Activated T-cell treated with anti-CD3 and anti-CD28 coated beads for 48 hours (primary cell): ENCODE data around the gene SLC17A9.
A peak's percentile ranks its signal among the peaks of the same experiment; 100 is the strongest.

ENCODE experiments used
- DNase-seq: peaks from one replicate; pipeline ENCODE4 v3.0.0-alpha.2; 2020; ENCODE audit warnings: low read depth

The SLC17A9 gene, protein sequence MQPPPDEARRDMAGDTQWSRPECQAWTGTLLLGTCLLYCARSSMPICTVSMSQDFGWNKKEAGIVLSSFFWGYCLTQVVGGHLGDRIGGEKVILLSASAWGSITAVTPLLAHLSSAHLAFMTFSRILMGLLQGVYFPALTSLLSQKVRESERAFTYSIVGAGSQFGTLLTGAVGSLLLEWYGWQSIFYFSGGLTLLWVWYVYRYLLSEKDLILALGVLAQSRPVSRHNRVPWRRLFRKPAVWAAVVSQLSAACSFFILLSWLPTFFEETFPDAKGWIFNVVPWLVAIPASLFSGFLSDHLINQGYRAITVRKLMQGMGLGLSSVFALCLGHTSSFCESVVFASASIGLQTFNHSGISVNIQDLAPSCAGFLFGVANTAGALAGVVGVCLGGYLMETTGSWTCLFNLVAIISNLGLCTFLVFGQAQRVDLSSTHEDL

DNA sequence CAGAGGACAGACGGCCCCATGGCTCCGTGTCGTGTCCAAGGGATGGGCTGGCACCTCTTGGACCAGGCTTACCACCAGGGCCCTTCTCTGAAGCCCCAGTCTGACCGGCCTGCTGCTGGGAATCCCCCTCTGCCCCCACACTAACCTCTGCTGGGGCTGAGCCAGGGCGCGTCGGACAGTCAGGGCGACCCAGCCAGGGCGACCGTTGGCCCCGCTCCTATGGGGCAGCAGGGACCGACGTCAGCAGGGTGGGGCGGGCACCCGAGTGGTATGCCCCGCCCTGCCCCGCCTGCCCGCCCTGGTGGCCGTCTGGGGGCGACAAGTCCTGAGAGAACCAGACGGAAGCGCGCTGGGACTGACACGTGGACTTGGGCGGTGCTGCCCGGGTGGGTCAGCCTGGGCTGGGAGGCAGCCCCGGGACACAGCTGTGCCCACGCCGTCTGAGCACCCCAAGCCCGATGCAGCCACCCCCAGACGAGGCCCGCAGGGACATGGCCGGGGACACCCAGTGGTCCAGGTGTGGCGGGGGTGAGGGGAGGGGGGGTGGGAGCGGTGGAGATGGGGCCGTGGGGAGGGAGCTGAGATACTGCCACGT, at the start of gene SLC17A9:
Gene SLC17A9, plus strand, starts transcription at position 337 of the 595 bp plus-strand sequence. Its CDS starts 122 bp downstream, at position 459.
- DNase-seq, result peak; percentile 63

DNA sequence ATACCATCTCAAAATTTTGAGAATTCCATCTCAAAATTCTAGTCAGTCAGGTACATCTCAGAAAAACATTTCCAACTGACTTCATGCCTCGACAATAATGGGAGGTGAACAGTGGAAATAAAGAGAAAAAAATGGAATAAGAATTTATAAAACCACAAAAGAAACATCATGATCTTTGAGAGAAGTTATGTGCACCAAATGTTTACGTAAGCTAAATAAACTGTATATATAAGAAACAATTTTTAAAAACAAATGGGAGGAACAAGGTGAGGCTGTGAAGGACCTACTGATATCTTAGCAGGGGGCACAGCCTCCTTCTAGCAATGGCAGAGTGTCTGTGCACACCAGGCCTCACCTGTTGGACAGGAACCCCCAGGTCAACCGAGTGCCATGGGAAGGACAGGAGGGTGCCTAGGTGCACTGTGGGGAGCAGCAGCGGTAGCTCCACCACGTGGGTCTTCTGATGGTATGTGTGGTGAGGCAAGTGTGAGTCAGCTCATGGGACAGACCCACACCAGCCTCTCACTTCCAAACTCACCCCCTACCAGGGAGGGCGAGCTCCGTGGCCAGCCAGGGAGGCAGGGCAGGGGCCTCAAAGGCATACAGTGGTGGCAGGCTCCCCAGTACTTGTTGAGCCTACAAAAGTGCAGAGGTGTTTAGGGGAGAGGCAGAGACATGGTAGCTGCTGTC, 49.4 kb upstream of the SLC17A9 start:
- no peak for DNase-seq

DNA sequence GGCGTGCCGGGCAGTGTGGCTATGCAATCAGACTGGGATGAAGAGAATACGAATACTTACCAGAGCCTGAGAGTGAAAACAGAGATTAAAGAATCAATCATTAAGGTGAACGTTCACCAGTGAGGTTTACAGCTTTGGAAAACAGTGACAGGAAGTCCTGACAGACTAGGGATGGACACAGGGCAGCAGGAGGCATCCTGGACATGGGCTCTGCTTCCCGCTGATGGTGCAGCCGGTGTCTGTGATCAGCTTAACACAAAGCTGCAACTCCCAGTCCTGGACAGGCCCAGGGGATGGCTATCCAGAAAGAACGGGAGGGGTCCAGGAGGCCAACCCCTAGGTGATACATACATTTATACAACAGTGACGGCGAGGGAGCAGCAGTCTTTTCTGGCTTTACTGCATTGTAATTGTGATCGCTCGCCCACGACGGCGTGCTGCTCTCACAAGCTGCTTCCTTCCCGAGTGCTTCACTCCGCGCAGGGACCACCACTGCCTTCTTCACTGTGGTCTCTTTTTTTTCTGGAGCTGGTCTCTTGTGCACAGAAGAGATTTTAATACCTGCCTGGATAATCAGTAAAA, 46.9 kb upstream of the SLC17A9 start:
- no peak for DNase-seq

DNA sequence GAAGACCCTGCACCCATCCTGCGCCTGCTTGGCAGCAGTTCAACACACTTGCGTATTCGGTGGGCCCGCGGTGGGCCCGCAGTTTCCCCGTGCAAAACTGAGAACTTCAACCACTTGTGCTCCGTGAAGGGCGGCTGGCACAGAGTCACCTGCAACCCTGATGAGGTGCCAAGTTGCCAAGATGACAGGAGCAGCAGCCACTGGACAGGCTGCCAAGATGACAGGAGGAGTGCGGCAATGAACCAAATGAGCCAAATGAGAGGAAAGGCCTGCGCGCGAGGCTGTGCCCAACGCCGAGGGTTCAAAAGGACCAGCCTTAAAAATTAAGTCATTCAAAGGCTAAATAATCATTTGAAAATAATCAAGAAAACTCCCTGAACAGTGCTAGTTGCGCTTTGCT, 46.3 kb upstream of the SLC17A9 start:
- no peak for DNase-seq

DNA sequence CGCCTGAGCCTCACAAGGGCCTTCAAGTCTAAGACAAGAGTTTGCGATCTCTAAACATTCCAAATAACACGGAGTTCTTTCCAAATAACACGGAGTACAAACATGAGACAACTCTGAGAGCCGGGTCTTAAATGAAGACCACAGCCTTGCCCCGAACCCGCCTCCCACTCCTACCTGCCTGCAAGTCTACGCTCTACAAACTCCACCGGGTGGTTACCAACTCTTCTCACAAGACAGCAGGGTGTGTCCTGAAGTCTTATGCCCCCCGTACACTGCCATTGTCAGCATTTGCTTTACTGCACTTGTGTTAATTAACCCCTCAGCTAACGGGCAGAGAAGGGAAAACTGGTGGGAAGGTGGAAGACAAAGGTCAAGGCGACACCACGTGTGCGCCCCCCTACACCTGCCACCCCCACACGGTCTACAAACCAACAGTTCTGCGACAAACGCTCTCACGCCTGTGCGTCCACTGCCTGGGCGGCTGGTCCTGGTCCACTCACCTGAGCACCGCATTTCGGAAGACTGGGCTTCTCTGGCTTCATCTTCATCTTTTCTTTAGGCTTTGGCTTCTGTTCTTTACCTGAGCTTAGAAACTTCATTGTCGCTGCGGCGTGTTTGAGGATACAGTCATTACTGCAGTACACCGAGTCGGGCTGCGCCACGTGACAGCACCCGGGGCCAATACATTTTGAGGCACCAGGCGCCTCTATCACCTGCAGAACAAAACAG, 45.7 kb upstream of the SLC17A9 start:
- DNase-seq, result no peak

DNA sequence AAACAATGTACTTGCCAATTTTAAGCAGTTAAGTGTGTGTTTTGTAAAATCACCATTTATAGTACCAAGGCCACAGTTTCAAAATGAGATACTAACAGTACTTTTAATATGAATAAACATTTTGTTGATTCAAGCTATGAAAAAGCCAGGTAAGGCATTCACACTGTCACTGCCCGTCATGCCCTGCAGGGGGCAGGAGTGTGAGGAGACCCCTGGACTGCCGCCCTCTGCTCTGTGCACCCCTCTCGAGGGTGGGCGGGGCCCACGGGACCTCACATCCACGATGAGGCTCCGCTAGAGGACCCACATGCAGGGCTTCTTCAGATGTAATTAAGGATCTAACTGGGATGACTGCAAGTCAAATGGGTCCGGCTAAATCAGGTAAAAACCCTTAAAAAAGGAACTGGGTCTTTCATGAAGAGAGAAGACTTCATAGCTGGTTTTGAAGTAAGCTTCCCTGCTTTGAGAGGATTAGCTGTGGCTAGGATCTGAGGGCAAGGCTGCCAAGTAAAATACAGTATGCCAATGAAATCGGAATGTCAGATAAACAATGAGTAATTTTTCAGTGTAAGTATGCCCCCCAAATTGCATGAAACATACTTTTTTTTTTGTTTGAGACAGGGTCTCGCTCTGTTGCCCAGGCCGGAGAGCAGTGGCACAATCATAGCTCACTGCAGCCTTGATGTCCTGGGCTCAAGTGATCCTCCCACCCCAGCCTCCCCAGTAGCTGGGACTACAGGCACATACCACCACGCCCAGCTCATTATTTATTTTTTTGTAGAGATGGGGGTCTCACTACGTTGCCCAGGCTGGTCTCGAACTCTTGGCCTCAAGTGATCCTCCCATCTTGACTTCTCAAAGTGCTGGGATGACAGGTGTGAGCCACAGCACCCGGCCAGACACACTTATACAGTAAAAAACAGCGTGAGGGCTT, 44.9 kb upstream of the SLC17A9 start:
- DNase-seq, result no peak

DNA sequence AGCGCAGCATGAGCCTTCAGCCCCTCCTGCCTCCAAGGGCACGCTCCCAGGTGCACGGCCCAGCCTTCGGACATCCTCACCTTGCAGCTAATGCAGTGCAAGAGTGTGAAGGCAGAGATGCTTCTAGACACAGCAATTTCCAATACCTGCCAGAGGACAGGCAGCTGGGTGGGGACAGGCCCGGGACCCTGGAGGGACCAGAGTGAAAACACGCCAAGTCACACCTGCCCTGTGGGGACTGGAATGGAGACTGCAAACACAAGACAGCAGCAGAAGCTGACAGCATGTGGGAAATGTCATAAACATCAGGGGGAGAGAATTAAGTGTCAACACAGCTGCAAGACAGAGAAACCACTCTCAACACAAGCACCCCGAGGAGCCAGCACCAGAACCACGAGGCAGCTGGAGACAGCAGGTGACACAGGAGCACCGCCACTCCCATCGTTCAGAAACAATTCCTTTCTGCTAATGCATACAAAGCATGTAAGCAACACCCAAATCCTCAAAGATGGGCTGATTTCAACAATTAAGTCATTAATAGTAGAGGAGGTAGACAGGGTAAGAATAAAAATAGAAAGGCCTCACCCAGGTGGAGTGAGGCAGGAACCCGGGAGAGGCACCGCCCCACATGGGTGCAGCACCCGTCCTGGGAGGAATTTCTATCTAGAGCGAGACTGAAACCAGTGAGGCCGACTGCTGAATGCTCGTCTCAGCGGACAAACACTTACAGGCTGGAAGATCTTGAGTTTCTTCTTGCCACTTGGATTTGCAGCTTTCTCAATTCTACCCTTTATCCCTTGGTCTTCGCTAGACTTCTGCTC, 43.3 kb upstream of the SLC17A9 start:
- no peak for DNase-seq

DNA sequence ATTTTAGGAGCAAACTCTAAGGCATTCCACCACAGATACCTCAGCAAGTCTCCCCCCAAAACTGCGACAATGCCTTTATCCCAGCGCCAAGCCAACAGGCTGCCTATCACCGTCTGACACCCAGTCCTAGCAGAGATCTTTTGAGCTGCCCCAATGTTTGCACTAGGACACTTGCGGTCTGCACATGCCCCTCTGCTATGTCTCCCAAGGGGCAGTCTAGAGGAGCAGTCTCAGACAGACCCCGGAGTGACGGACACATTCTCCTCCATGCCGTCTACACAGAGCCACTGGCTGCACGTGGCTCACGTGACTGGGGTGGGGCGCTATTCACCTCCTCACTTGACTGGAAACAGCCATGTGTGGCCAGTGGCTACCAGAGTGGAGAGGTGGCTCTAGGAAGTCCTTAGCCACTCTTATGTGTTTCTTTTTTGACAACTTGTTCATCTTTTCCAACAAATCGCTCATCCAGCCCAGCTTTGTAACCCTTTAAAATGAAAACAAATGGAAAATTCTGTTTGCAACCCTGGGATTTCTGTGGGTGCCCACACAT, 42.2 kb upstream of the SLC17A9 start:
- no peak for DNase-seq

DNA sequence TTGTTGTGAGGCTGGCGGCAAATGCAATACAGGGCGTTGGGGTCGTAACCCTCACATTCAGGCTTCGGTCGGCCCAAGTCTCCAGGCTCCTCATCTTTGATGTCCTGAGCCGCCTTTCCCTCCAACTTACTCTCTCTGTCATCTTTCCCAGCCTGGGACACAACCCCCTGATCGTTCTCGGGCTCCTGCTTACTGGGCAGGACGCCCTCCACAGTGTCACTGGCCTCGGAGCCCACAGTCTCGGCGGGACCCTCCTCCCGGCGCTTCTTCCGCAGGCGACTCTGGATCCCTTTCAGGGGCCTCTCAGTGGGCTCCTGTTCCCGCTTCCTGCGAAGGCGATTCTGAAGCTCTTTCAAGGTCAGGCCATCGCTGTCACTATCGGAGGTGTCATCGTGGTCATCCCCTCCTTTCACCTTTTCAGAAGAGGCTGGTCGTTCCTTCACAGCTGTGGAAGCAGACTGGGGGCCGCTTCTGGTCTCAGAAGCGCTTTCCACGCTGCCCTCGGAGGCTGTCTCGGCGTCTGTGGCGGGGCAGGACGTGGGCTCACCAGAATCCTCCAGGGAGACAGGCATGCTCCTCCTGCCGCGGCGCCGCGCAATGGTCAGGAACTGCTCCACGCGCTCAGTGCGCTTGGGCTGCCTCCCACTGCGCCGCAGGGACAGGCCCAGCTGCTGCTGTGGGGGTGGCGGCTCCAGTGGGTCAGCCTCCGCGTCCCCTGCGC, 41.6 kb upstream of the SLC17A9 start:
- no peak for DNase-seq

DNA sequence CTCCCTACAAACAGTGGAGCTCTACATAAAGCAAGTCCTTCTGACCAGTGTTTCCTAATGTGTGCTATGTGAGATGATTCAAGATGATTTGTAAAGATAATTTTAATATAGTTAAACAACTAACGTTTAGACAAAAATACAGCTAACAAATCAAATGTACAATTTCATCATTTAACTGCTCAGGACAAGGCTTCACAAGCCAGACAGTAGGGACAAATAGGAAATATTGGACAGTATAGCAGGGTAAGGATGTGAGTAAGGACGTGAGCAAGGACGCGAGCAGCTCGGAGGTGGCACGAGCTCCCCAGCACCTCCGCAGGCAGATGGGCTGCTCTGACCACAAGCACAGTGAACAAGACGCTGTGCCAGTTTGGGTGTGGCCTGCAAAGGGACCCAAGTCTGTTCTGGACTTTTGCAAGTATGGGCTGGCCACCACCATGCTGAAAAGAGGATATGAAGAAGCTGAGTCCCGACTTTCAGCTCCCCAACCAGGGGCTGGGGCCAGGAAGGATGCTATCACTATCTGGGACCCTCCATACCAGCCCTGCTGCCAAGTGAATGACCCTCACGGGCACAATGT, 40.7 kb upstream of the SLC17A9 start:
- DNase-seq, result no peak

DNA sequence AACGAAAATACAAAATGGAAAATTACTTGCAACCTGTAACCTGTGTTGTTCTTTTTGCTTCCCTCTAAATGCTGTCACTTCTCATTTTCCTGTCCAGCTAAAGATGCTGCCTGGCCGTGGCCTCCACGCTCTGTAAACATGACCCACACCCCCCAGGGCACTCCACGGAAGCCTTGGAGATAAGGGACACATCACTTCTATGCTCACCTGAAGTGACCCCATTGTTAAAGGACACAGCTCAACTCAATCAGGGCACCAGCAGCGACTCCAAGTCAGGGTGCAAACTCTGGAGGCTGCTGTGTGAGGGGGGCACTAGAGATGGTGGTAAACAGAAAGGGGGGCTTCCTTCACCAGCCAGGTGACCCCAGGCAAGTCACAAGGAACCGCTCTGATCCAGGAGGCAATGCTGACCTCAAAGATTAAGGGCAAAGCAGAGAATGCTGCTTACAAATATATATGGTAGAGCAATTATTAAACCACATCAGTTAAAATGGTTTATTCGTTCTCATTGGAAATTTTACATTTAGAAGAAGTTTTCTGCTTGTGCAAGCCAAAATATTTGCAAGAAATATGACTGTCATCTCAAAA, 39.4 kb upstream of the SLC17A9 start:
- no peak for DNase-seq

DNA sequence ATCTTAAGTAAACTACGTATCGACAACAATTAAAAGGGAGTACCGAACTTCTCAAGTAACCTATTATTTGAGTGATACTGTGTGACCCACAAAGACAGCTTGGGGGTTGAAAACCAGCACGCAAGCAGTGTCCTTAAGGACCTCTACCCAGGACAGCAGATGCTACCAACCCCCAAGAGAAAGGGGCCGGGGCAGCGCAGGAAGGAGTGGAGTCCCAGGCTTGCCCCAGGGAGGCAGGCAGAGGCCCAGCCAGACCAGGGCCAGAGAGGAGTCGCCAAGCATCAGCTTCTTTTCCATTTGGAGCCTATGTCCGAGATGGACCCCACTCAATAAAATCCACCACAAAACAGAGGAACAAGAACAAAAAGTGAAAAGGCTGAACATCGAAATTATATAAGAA, 38.1 kb upstream of the SLC17A9 start:
- DNase-seq, result no peak

DNA sequence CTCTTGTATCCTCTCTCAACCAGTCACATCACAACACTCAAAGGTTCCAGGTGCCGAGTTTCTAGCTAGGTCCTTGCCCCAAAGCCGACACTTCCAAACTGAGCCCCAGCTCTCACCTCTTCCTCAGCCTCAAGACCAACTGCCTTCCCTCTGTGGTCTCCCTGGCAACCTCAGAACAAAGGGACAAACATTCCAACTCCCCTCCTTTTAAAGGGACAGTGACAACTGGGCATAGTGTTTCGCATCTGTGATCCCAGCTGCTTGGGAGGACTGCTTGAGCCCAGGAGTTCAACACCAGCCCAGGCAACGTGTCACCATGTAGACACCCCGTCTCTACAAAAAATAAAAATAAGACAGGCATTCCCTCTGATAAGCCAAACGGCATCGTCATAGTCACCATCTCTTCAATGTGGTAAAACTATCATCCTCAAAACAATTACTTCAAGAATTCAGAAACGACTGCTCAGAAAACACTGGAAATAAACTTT, 37.5 kb upstream of the SLC17A9 start:
- no peak for DNase-seq

DNA sequence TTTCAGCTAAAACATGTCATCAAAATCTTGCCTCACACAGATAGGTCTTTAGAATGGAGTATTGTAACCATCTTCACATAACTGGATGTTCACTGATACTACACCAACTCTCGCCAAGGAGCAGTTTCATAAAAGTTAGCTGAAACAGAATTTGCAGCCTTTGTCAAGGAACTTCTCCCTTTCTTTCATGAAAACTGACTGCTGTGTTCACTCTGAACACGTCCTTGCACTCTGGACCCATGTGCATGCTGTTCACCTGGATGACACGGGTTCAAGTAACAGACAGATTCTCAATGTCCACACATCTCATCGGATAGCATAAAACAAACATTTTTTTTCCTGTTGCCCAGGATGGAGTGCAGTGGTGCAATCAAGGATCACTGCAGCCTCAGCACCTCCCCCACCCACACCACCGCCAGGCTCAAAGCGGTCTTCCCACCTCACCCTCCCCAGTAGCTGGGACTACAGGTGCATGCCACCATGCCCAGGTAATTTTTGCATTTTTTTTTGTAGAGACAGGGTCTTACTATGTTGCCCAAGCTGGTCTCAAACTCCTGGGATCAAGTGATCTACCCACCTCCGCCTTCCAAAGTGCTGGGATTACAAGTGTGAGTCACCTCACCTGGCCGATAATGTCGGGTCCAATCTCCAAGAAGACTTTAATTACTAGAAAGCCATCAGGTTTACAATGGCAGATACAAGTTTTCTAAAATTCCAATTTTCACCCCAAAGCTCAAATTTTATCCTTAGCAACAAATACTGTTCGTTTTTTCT, 35.6 kb upstream of the SLC17A9 start:
- no peak for DNase-seq

DNA sequence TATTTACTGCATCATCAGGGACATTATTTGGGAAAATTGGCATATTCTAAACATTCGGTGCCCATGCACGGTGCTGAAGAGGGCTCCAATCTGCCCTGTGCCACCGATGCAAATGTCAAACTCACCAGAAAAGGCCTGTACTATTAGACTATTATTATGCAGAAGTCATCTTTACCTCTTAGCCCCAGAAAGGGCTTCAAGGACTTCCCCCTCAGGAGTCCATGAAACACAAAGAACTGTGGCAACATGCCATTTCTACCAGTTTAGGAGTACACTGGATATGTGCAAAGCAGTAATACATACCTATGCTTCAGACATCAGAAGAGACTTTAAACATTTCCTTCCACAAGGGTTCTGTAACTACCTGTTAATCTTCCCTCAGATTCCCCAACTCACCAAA, 34.8 kb upstream of the SLC17A9 start:
- no peak for DNase-seq

DNA sequence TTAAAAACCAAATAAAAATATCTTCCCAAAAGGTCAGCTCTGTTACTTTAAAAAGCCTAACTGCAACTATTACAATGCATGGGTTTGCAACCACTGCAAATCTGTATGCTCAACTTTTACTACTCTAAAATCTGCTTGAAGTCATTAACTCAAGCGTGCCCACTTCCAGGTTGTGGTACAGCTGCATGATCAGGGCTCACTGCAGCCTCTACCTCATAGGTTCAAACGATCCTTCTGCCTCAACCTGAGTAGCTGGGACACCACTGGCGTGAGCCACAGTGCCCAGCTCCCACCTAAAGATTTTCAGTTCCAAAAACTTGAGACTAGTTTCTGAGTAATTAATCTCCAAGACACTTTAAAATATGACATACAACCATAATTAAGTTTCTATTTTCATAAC, 34.4 kb upstream of the SLC17A9 start:
- DNase-seq, result no peak

DNA sequence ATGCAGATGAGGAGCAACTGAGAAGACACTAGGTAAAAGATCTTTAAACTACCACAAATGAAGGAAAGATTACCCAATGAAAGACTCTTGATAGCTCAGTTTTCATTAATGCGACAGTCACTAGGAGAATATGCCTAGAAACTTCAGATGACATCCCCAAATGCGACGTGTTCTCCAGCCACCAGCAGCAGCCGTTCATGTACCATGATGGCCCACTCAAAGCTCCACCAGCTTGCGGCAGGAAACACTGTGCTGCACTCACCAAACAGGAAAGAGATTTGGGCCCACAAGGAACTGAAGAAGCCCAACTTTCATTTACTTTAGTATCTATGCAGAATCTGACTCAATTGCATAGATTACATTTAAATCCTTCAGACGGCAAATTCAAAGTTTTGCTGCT, 33.7 kb upstream of the SLC17A9 start:
- peak; percentile 53 for DNase-seq
